Spleen (tissue), 11 donors: ENCODE measurements around the gene WNT9A. TPM values are rescaled to one million over a fixed set of nuclear protein-coding genes. Genes with fewer than 3 reads are reported as not detected.

Source experiments
- DNase-seq: peaks from one replicate; pipeline ENCODE4 v3.0.0-alpha.2; 2020
- H3K27ac ChIP-seq, 8 donors: fragments of 200-600 bp; sonication (generic) in 7 of 8; 1 replicate in 4 of 8; 2 replicates in 4 of 8; pipeline versions ENCODE4 v1.5.0 to v1.8.0; 2016 to 2021; ENCODE audit warnings: inconsistent platforms in 4 of 8, mild to moderate bottlenecking in 4 of 8, moderate library complexity in 1 of 8
- H3K27me3 ChIP-seq, 7 donors: fragments of 200-600 bp; sonication (generic) in 6 of 7; replicated peaks in 1 of 7; 1 replicate in 4 of 7; 2 replicates in 3 of 7; pipeline versions ENCODE4 v1.5.0 to v1.8.0; 2016 to 2021; ENCODE audit warnings: inconsistent platforms in 3 of 7, mild to moderate bottlenecking in 1 of 7
- H3K36me3 ChIP-seq, 6 donors: fragments of 200-600 bp; sonication (generic) in 5 of 6; 1 replicate in 4 of 6; 2 replicates in 2 of 6; pipeline versions ENCODE4 v1.5.0 to v1.8.0; 2016 to 2021; ENCODE audit warnings: inconsistent platforms in 2 of 6
- H3K4me1 ChIP-seq, 6 donors: fragments of 200-600 bp; sonication (generic) in 5 of 6; 1 replicate in 3 of 6; 2 replicates in 3 of 6; pipeline versions ENCODE4 v1.5.0 to v1.8.0; 2016 to 2021; ENCODE audit warnings: inconsistent platforms in 3 of 6
- H3K4me3 ChIP-seq, 8 donors: fragments of 200-600 bp; sonication (generic) in 7 of 8; 1 replicate in 4 of 8; 2 replicates in 4 of 8; pipeline versions ENCODE4 v1.5.0 to v1.8.0; 2016 to 2021; ENCODE audit warnings: inconsistent platforms in 4 of 8, mild to moderate bottlenecking in 4 of 8, moderate library complexity in 2 of 8
- H3K9me3 ChIP-seq, 8 donors: fragments of 200-600 bp; sonication (generic) in 7 of 8; 1 replicate in 4 of 8; 2 replicates in 4 of 8; pipeline versions ENCODE4 v1.5.0 to v1.8.0; 2016 to 2021; ENCODE audit warnings: inconsistent platforms in 4 of 8
- POLR2A ChIP-seq, 3 donors: fragments of 450-650 bp; IDR thresholded peaks; one replicate each; pipeline ENCODE4 v1.5.1; 2017; ENCODE audit warnings: antibody characterized with exemption in 3 of 3, mild to moderate bottlenecking in 1 of 3
- POLR2AphosphoS5 ChIP-seq, 3 donors: sonication (generic); formaldehyde crosslinking; IDR thresholded peaks; one replicate each; pipeline ENCODE4 v1.5.1; 2017; ENCODE audit warnings: antibody characterized with exemption in 3 of 3
- WGBS, 5 donors: extraction: QIAGEN DNeasy Blood & Tissue Kit in 3 of 5; methylation state at CpG; one replicate each; pipeline versions ENCODE4 v1.1.5 to v1.1.7; 2013 to 2018; 5-methylcytosine and 5-hydroxymethylcytosine counted together
- intact Hi-C: fragments of 100-400 bp; cut with DNase I; formaldehyde crosslinking; loops from one replicate; pipeline ENCODE4 v1.15.0; 2023; ENCODE audit warnings: low total_unique reads
- polyA plus RNA-seq, 3 donors: library from polyadenylated mRNA; stranded (reverse); fragments of 200-250 nt; gene quantifications; one replicate each; pipeline ENCODE4 v1.2.1, GENCODE V29; 2013
- total RNA-seq, 7 donors: library from RNA; depleted of rRNA in 3 of 7; stranded (reverse); fragments of >200 nt in 3 of 7; fragmentation: NEBNext Ultra II Directional in 4 of 7; extraction: Animal tissue kit (Norgen Biotek cat#: 25700) in 4 of 7; gene quantifications; one replicate each; pipeline versions ENCODE4 v1.1.0 to v1.2.1, GENCODE V29; 2016 to 2021
- TF ChIP-seq, protein P1 (sequence below), 11 experiments: fragments of 200-600 bp in 7 of 11; fragments of 450-650 bp in 4 of 11; sonication (generic) in 4 of 11; IDR thresholded peaks in 8 of 11; conservative IDR thresholded peaks in 3 of 11; 1 replicate in 7 of 11; 2 replicates in 4 of 11; pipeline versions ENCODE4 v1.4.0 to v1.8.0; 2016 to 2021; ENCODE audit warnings: antibody characterized with exemption in 11 of 11, inconsistent platforms in 4 of 11, mild to moderate bottlenecking in 1 of 11
- donor health status: healthy with polysubstance abuse.
- donor health status: DM: no; HTN: no; CAD: no; lungs with moderate emphysema.
- donor health status: DM: no; HTN: no; CAD: no.
- donor health status: Bipolar disorder and iron deficiency.
- donor health status: healthy.
- donor health status: DM: no; HTN: no; CAD: no.
- donor health status: DM: yes; HTN: yes; CAD: no.

The WNT9A gene
- total and polyA plus RNA-seq, 10 donors = 0.08 to 3.6 (median 0.77) TPM

DNA sequence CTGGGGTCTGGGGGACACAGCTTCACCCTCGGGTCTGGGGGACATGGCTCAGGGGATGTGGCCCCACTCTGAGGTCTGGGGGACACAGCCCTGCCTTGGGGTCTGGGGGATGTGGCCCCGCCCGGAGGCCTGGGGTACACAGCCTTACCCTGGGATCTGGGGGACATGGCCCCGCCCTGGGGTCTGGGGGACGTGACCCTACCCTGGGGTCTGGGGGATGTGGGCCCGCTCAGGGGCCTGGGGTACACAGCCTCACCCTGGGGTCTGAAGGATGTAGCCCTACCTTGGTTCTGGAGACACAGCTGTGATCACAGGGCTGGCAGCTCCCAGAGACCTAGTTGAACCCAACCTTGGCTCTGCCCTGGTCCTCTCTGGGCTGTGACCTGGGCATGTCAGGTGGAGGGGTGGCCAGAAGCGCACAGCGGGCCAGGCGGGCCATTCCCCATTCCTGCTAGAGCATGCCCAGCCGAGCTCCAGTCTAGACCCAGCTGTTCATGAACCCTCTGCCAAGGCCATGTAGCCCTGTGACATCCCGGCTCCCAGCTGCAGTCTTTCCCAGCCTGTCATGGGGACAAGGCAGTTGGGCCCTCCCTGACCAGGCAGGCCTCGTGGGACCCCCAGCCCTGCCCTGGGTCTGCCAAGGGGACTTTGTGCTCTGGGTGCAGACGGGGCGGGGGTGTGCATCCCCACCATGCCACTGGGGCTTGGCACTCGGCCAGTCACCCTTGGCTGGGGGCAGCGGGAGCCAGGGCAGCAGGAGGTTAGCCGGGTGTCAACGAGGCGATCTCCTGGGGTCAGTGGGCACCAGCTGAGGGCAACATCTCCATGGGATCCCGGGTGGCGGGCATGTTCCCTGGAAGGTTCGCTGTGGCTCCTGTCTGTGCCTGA lies 43.9 kb downstream of the WNT9A start:
- Histone ChIP-seq H3K27me3 (peaks cover 0 to 5% (median 0%) of the 10 kb centered on the region in 7 donors), H3K9me3 (no peaks in the 10 kb centered on the region), H3K36me3 (no peaks in the 10 kb centered on the region), H3K27ac (no peak overlapping the region), H3K4me1 (no peaks in the 10 kb centered on the region), H3K4me3 (no peak overlapping the region)
- intact Hi-C loops = no loop called here
- peak; percentile 73 for DNase-seq
- WGBS, 5 donors = 86 to 93% (median 90%) methylated on average over 7 to 22 of the region's 22 CpGs
- TF ChIP-seq POLR2A (IDR thresholded peaks at IDR 0.05) (no peak), POLR2AphosphoS5 (IDR thresholded peaks at IDR 0.05) (no peak)
- TF ChIP-seq, protein P1, sequence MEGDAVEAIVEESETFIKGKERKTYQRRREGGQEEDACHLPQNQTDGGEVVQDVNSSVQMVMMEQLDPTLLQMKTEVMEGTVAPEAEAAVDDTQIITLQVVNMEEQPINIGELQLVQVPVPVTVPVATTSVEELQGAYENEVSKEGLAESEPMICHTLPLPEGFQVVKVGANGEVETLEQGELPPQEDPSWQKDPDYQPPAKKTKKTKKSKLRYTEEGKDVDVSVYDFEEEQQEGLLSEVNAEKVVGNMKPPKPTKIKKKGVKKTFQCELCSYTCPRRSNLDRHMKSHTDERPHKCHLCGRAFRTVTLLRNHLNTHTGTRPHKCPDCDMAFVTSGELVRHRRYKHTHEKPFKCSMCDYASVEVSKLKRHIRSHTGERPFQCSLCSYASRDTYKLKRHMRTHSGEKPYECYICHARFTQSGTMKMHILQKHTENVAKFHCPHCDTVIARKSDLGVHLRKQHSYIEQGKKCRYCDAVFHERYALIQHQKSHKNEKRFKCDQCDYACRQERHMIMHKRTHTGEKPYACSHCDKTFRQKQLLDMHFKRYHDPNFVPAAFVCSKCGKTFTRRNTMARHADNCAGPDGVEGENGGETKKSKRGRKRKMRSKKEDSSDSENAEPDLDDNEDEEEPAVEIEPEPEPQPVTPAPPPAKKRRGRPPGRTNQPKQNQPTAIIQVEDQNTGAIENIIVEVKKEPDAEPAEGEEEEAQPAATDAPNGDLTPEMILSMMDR (IDR thresholded peaks at IDR 0.05 in 8 of 11, conservative IDR thresholded peaks at IDR 0.05 in 3 of 11) = no peak

DNA sequence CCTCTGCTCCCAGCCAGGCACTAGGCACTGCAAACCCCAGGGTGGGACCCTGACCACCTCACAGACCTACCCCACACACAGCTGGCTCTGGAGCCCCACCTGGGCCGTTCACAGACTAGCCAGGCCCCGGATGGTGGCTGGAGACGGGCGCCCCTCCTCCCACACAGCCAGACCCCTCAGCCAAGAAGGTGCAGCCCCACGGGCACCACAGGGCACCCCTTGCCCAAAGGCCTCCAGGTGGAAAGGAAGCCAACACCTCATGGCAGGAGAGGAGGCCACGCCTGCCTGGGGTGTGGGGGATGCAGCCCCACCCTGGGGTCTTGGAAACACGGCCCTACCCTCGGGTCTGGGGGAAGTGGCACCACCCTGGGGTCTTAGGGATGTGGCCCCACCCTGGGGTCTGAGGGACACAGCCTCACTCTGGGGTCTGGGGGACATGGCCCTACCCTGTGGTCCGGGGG lies 44.6 kb downstream of the WNT9A start:
- Histone ChIP-seq H3K36me3 (no peaks in the 10 kb centered on the region), H3K27me3 (peaks cover 0 to 5% (median 0%) of the 10 kb centered on the region in 7 donors), H3K27ac (no peak overlapping the region), H3K4me3 (no peak overlapping the region), H3K9me3 (no peaks in the 10 kb centered on the region), H3K4me1 (no peaks in the 10 kb centered on the region)
- 52 to 90% (median 83%) methylated on average over 3 to 9 of the region's 9 CpGs for WGBS, 5 donors
- no peak for TF ChIP-seq POLR2A (IDR thresholded peaks at IDR 0.05)
- no peak for TF ChIP-seq POLR2AphosphoS5 (IDR thresholded peaks at IDR 0.05)
- TF ChIP-seq, protein P1 (IDR thresholded peaks at IDR 0.05 in 8 of 11, conservative IDR thresholded peaks at IDR 0.05 in 3 of 11) = no peak
- DNase-seq = peak; percentile 63
- intact Hi-C loops = no loop called here

DNA sequence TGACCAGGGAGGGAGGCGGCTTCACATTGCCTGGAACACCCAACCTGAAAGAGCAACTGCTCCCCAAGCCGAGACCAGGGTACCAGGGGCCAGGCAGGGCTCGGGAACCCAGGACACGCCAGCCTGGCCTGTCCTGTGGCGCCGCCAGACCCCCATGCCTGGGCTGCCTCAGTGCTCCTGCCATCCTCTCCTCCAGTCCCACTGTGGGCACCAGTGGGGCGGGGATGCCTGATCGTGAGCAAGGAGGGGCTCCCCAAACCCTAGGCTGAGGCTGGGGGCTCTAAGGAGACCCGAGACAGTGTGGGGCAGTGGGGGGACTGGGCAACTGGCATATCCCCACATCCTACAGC lies 45.1 kb downstream of the WNT9A start:
- Histone ChIP-seq H3K4me1 (no peaks in the 10 kb centered on the region), H3K27ac (no peak overlapping the region), H3K4me3 (no peak overlapping the region), H3K9me3 (no peaks in the 10 kb centered on the region), H3K36me3 (no peaks in the 10 kb centered on the region), H3K27me3 (peaks cover 0 to 4% (median 0%) of the 10 kb centered on the region in 7 donors)
- peak; percentile 66 for DNase-seq
- TF ChIP-seq, protein P1 (IDR thresholded peaks at IDR 0.05 in 8 of 11, conservative IDR thresholded peaks at IDR 0.05 in 3 of 11) = no peak
- no peak for TF ChIP-seq POLR2A (IDR thresholded peaks at IDR 0.05)
- TF ChIP-seq POLR2AphosphoS5 (IDR thresholded peaks at IDR 0.05) = no peak
- 86 to 100% (median 91%) methylated on average over 1 to 9 of the region's 9 CpGs for WGBS, 5 donors
- intact Hi-C loops = no loop called here

DNA sequence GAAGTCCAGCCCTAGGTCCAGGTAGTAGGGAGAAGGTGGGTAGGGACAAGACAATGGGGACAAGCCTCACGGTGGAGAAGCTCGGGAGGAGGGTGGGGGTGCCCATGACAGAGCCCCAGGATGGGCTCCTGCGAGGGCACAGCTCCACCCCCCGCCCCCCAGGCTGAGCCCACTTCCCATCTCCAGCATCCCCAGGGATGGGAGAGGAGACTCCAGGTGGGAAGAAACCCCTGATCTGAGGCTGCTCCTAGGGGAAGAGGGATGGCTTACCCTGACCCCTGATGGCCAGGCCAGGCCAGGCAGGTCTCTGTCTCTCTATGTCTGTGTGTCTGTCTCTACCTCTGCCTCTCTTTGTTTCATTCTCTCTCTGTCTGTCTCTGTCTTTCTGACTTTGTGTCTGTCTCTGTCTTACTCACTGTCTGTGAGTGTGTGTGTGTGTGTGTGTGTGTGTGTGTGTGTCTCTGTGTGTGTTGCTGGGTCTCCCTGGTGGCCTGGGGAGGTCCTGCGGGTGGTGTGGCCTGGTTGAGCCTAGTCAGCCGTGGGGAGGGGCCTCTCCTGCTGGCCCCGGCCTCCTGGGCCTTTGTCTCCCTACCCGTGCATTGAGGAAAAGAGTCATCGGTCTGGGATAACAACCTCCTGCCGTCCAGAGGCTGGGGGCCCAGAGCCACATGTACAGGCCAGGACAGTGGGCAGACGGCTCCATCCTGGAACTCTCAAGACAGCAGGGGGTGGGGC lies 45.7 kb downstream of the WNT9A start:
- TF ChIP-seq, protein P1 (IDR thresholded peaks at IDR 0.05 in 8 of 11, conservative IDR thresholded peaks at IDR 0.05 in 3 of 11) = no peak
- TF ChIP-seq POLR2A (IDR thresholded peaks at IDR 0.05) = no peak
- TF ChIP-seq POLR2AphosphoS5 (IDR thresholded peaks at IDR 0.05) = no peak
- intact Hi-C loops = no loop called here
- H3K27ac ChIP-seq = no peak overlapping the region
- H3K4me1 ChIP-seq = no peaks in the 10 kb centered on the region
- 73 to 80% (median 77%) methylated on average over 8 to 11 of the region's 11 CpGs for WGBS, 5 donors
- H3K9me3 ChIP-seq = no peaks in the 10 kb centered on the region
- peak; percentile 69 for DNase-seq
- no peak overlapping the region for H3K4me3 ChIP-seq
- peaks cover 0 to 4% (median 0%) of the 10 kb centered on the region in 7 donors for H3K27me3 ChIP-seq
- no peaks in the 10 kb centered on the region for H3K36me3 ChIP-seq
